ENCODE results near the gene CEP95.

CEP95 gene

GRCh38 chr17:64496348-64496785 lies 10.4 kb upstream of the CEP95 start:
- Histone ChIP-seq H3K36me3 (ENCODE audit: insufficient read depth, low read length) (peaks cover 41% of the 10 kb centered on the region), H3K27ac (ENCODE audit: low read depth, low read length) (peak overlapping the region; percentile 84; the same call in 1 of the 2 replicates), H3K27me3 (ENCODE audit: insufficient read depth, low read length) (no peaks in the 10 kb centered on the region), H3K4me3 (ENCODE audit: low read depth, low read length) (peak overlapping the region; percentile 88), H3K4me1 (ENCODE audit: control insufficient read depth, insufficient read depth, low read length, unreplicated experiment) (peaks cover 33% of the 10 kb centered on the region), H2AFZ (ENCODE audit: low read length, unreplicated experiment) (no peak overlapping the region), H3K79me2 (ENCODE audit: control insufficient read depth, insufficient read depth, low read length, unreplicated experiment) (peaks cover 37% of the 10 kb centered on the region)

DNA sequence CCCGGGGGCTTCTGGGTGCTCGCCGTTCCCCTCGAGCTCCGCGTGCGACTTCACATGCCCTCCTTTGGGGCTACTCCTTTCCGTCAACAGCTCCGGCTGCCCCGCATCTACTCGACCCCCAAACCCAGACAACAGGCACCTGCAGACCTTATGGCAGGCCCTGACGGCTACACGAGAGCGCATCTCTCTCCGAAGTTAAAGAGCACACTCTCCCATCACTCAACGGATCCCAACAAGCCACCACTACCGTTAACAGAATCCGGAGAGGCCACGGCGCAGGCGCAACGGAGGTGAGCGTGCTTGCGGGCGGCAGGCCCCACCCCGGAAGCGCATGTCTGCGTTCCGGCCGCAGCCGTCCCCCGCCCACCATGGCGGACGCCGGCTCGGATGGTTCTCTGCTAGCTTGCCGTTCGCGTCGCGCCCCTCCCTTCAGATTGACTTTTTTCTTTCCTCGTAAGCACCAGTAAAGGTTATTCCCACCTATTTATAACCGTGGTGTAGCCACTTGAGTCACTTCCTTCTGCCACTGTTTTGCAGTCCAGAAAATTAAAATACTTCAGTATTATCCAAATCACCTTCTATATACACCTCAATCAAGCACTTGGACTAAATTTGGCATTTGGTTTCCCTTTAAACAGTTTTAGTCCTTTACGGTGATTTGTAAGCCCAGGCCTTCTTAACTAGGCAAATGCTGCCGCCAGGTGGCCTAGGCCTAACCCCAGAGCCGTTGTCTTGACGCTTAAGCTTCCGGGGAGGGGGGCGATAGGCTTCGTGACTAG lies 9.8 kb upstream of the CEP95 start, which contains the start of gene POLG2:
POLG2 (minus strand) TSS at position 269 of the 779 bp plus-strand sequence; CDS start at position 183, 86 bp downstream.
- peaks cover 43% of the 10 kb centered on the region for H3K79me2 ChIP-seq (ENCODE audit: control insufficient read depth, insufficient read depth, low read length, unreplicated experiment)
- no peaks in the 10 kb centered on the region for H3K27me3 ChIP-seq (ENCODE audit: insufficient read depth, low read length)
- peaks cover 38% of the 10 kb centered on the region for H3K4me1 ChIP-seq (ENCODE audit: control insufficient read depth, insufficient read depth, low read length, unreplicated experiment)
- H3K36me3 ChIP-seq (ENCODE audit: insufficient read depth, low read length) = peaks cover 42% of the 10 kb centered on the region
- peak within 1 kb of the TSS; percentile 84 for H3K27ac ChIP-seq (ENCODE audit: low read depth, low read length)
- H3K4me3 ChIP-seq (ENCODE audit: low read depth, low read length) = peak within 1 kb of the TSS; percentile 88
- H2AFZ ChIP-seq (ENCODE audit: low read length, unreplicated experiment) = no peak within 1 kb of the TSS

DNA sequence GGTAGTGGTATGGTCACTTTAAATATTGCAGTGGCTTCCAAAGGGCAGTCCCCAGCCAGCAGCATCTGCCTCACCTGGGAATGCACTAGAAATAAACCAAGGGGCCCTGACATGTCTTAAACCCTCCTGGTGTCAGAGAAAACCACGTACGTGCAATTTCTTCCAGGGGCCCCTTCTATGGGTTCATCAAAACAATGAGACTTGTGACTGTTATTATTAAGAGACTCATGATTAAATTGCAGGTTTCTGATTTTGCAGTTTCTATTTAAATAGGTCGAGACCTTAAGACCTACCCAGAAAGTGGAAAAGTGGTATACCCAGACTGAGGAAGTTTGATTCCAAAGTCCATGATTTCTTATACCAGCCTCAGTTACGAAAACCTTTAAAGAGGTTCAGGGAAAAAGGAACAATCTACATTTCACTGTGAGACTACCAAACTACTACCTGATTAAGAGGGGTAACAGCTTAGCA lies 9.2 kb upstream of the CEP95 start:
- Histone ChIP-seq H3K27ac (ENCODE audit: low read depth, low read length) (peak overlapping the region; percentile 84), H3K4me1 (ENCODE audit: control insufficient read depth, insufficient read depth, low read length, unreplicated experiment) (peaks cover 44% of the 10 kb centered on the region), H3K36me3 (ENCODE audit: insufficient read depth, low read length) (peaks cover 45% of the 10 kb centered on the region), H3K4me3 (ENCODE audit: low read depth, low read length) (peak overlapping the region; percentile 88), H3K27me3 (ENCODE audit: insufficient read depth, low read length) (no peaks in the 10 kb centered on the region), H2AFZ (ENCODE audit: low read length, unreplicated experiment) (no peak overlapping the region), H3K79me2 (ENCODE audit: control insufficient read depth, insufficient read depth, low read length, unreplicated experiment) (peaks cover 49% of the 10 kb centered on the region)

GRCh38 chr17:64498308-64499203 lies 8.2 kb upstream of the CEP95 start:
- peaks cover 58% of the 10 kb centered on the region for H3K79me2 ChIP-seq (ENCODE audit: control insufficient read depth, insufficient read depth, low read length, unreplicated experiment)
- H3K27ac ChIP-seq (ENCODE audit: low read depth, low read length) = peak overlapping the region; percentile 84
- no peak overlapping the region for H3K4me3 ChIP-seq (ENCODE audit: low read depth, low read length)
- no peaks in the 10 kb centered on the region for H3K27me3 ChIP-seq (ENCODE audit: insufficient read depth, low read length)
- H2AFZ ChIP-seq (ENCODE audit: low read length, unreplicated experiment) = no peak overlapping the region
- H3K36me3 ChIP-seq (ENCODE audit: insufficient read depth, low read length) = peaks cover 55% of the 10 kb centered on the region
- peaks cover 54% of the 10 kb centered on the region for H3K4me1 ChIP-seq (ENCODE audit: control insufficient read depth, insufficient read depth, low read length, unreplicated experiment)

GRCh38 chr17:64499805-64500486 lies 6.8 kb upstream of the CEP95 start:
- Histone ChIP-seq H3K36me3 (ENCODE audit: insufficient read depth, low read length) (peaks cover 63% of the 10 kb centered on the region), H3K79me2 (ENCODE audit: control insufficient read depth, insufficient read depth, low read length, unreplicated experiment) (peaks cover 62% of the 10 kb centered on the region), H2AFZ (ENCODE audit: low read length, unreplicated experiment) (no peak overlapping the region), H3K4me3 (ENCODE audit: low read depth, low read length) (no peak overlapping the region), H3K27me3 (ENCODE audit: insufficient read depth, low read length) (no peaks in the 10 kb centered on the region), H3K27ac (ENCODE audit: low read depth, low read length) (peak overlapping the region; percentile 31; the same call in 1 of the 2 replicates), H3K4me1 (ENCODE audit: control insufficient read depth, insufficient read depth, low read length, unreplicated experiment) (peaks cover 53% of the 10 kb centered on the region)

GRCh38 chr17:64500487-64500859 lies 6.3 kb upstream of the CEP95 start:
- peaks cover 68% of the 10 kb centered on the region for H3K79me2 ChIP-seq (ENCODE audit: control insufficient read depth, insufficient read depth, low read length, unreplicated experiment)
- H3K27me3 ChIP-seq (ENCODE audit: insufficient read depth, low read length) = no peaks in the 10 kb centered on the region
- no peak overlapping the region for H2AFZ ChIP-seq (ENCODE audit: low read length, unreplicated experiment)
- peaks cover 66% of the 10 kb centered on the region for H3K36me3 ChIP-seq (ENCODE audit: insufficient read depth, low read length)
- no peak overlapping the region for H3K4me3 ChIP-seq (ENCODE audit: low read depth, low read length)
- peaks cover 53% of the 10 kb centered on the region for H3K4me1 ChIP-seq (ENCODE audit: control insufficient read depth, insufficient read depth, low read length, unreplicated experiment)
- H3K27ac ChIP-seq (ENCODE audit: low read depth, low read length) = peak overlapping the region; percentile 31; the same call in 1 of the 2 replicates

DNA sequence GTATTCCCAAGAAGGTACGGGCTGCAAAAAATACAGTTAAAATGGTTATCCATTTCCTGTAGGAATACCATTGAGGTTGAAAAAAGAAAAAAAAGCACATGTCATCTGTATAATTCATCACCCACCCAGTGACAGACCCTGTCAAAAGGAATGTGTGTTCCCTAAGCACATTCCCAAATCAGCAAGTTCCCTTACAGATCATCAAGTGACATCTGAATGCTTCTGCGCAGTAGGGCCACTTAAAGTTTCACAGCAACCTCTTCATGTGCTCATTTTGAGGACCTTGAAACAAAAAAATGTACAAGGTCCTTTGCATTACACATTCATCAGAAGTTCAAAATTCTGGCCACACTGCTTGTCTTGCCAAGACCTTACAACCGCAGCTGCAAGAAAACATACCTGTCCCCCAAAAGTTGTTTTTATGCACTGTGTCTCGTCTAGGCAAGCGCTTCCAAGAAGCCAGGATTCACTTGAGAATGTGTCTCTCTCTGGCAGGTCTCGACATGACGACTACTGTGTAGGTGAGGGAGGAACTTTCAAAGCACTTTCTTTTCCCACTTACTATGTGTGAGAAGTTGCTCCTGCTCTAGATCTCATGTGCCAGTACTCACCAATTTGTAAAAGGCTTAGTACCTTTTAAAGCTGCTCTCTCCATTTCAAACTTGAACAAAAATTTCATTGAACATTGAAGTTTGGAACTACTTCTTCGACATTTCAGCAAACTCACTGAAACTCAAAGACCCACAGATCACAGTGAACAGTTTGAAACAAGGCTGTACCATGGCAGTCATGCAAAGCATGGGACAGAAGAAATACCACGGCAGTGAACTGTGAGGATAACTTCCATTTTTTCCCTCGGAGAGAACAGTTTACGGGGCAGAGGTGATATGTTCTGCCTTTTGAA lies 5.7 kb upstream of the CEP95 start:
- Histone ChIP-seq H3K79me2 (ENCODE audit: control insufficient read depth, insufficient read depth, low read length, unreplicated experiment) (peaks cover 70% of the 10 kb centered on the region), H3K4me1 (ENCODE audit: control insufficient read depth, insufficient read depth, low read length, unreplicated experiment) (peaks cover 53% of the 10 kb centered on the region), H3K27me3 (ENCODE audit: insufficient read depth, low read length) (no peaks in the 10 kb centered on the region), H3K36me3 (ENCODE audit: insufficient read depth, low read length) (peaks cover 69% of the 10 kb centered on the region), H2AFZ (ENCODE audit: low read length, unreplicated experiment) (no peak overlapping the region), H3K27ac (ENCODE audit: low read depth, low read length) (peak overlapping the region; percentile 49), H3K4me3 (ENCODE audit: low read depth, low read length) (no peak overlapping the region)

DNA sequence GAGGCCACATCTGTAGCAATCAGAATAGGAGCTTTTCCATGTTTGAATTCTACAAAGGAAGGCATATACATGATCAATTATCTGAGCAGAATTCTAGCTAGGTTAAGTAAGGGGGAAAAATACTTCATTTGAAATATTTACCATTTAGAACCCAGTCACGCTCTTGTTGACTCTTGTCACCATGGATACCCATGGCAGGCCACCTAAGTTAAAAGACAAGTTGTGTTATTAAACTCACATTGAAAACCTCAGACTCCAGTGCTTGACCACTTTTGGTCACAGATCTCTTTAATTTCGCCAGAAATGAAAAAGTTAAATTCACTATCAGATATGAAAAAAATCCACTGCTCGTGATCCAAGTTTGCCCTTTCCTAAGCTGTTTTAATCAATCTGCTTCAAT lies 4.8 kb upstream of the CEP95 start:
- peaks cover 69% of the 10 kb centered on the region for H3K36me3 ChIP-seq (ENCODE audit: insufficient read depth, low read length)
- H3K79me2 ChIP-seq (ENCODE audit: control insufficient read depth, insufficient read depth, low read length, unreplicated experiment) = peaks cover 67% of the 10 kb centered on the region

GRCh38 chr17:64502809-64503208 lies 4.0 kb upstream of the CEP95 start:
- Histone ChIP-seq H2AFZ (ENCODE audit: low read length, unreplicated experiment) (no peak overlapping the region), H3K36me3 (ENCODE audit: insufficient read depth, low read length) (peaks cover 69% of the 10 kb centered on the region), H3K4me1 (ENCODE audit: control insufficient read depth, insufficient read depth, low read length, unreplicated experiment) (peaks cover 51% of the 10 kb centered on the region), H3K27ac (ENCODE audit: low read depth, low read length) (peak overlapping the region; percentile 49), H3K79me2 (ENCODE audit: control insufficient read depth, insufficient read depth, low read length, unreplicated experiment) (peaks cover 75% of the 10 kb centered on the region), H3K4me3 (ENCODE audit: low read depth, low read length) (peak overlapping the region; percentile 85; the same call in 1 of the 2 replicates), H3K27me3 (ENCODE audit: insufficient read depth, low read length) (no peaks in the 10 kb centered on the region)

More for the DNA sequence above, 4.8 kb upstream of the CEP95 start:
- Histone ChIP-seq H3K27me3 (ENCODE audit: insufficient read depth, low read length) (no peaks in the 10 kb centered on the region), H3K4me3 (ENCODE audit: low read depth, low read length) (0 out of 2 replicates have a peak overlapping the region, but pooled peaks have one; percentile 85), H3K27ac (ENCODE audit: low read depth, low read length) (peak overlapping the region; percentile 49), H2AFZ (ENCODE audit: low read length, unreplicated experiment) (no peak overlapping the region), H3K4me1 (ENCODE audit: control insufficient read depth, insufficient read depth, low read length, unreplicated experiment) (peaks cover 53% of the 10 kb centered on the region)

Measured in ACC112 (cell line).